Pancreas (tissue), 10 donors: ENCODE data around the gene RSU1. TPM values are rescaled to one million over a fixed set of nuclear protein-coding genes. Genes with fewer than 3 reads are reported as not detected.

ENCODE experiments used
- ATAC-seq, 4 donors: fragments of 200-7000 bp; cut with Tn5 transposase; one replicate each; pipeline versions ENCODE4 v1.8.0 to v1.9.1; 2020; ENCODE audit warnings: mild to moderate bottlenecking in 4 of 4, moderate library complexity in 4 of 4
- DNase-seq, 6 donors: peaks; one replicate each; pipeline ENCODE4 v3.0.0-alpha.2; 2020
- FAIRE-seq: peaks from 2 replicates; lab custom pipeline; 2012; peaks lifted over from hg19 to GRCh38; lab: Jason Lieb, UNC
- H3K27ac ChIP-seq, 4 donors: fragments of 200-600 bp; sonication (generic); 1 replicate in 3 of 4; 2 replicates in 1 of 4; pipeline versions ENCODE4 v1.5.0 to v1.8.0; 2020
- H3K27me3 ChIP-seq, 4 donors: fragments of 200-600 bp; one replicate each; pipeline ENCODE4 v1.8.0; 2021
- H3K36me3 ChIP-seq, 3 donors: fragments of 200-600 bp; sonication (generic) in 1 of 3; one replicate each; pipeline versions ENCODE4 v1.5.0 to v1.8.0; 2020 to 2021
- H3K4me1 ChIP-seq, 3 donors: fragments of 200-600 bp; one replicate each; pipeline ENCODE4 v1.8.0; 2021
- H3K4me3 ChIP-seq, 4 donors: fragments of 200-600 bp; sonication (generic) in 2 of 4; one replicate each; pipeline versions ENCODE4 v1.5.0 to v1.8.0; 2020 to 2021
- H3K9me3 ChIP-seq, 4 donors: fragments of 200-600 bp; one replicate each; pipeline ENCODE4 v1.8.0; 2021
- WGBS, 2 donors: extraction: QIAGEN DNeasy Blood & Tissue Kit; methylation state at CpG; one replicate each; pipeline ENCODE4 v1.1.7; 2013; 5-methylcytosine and 5-hydroxymethylcytosine counted together
- intact Hi-C, 3 donors: fragments of 100-400 bp; cut with DNase I; formaldehyde crosslinking; loops; one replicate each; pipeline versions ENCODE4 v1.11.1 to v1.14.2; 2022
- polyA plus RNA-seq, 2 donors: library from polyadenylated mRNA; stranded (reverse); fragments of 200-250 nt; gene quantifications; one replicate each; pipeline ENCODE4 v1.2.3, GENCODE V29; 2013
- total RNA-seq, 6 donors: library from RNA; stranded (reverse); fragmentation: NEBNext Ultra II Directional in 4 of 6; extraction: Animal tissue kit (Norgen Biotek cat#: 25700) in 4 of 6; gene quantifications; one replicate each; pipeline versions ENCODE4 v1.2.1 to v1.2.4, GENCODE V29; 2021 to 2023
- TF ChIP-seq, protein P1 (sequence below), 4 donors: fragments of 200-600 bp; sonication (generic) in 3 of 4; IDR thresholded peaks; one replicate each; pipeline versions ENCODE4 v1.5.0 to v1.8.0; 2021; ENCODE audit warnings: antibody characterized with exemption in 4 of 4
- donor health status: healthy with polysubstance abuse.
- donor health status: DM: no; HTN: no; CAD: no; lungs with moderate emphysema.
- donor health status: DM: no; HTN: no; CAD: no.
- donor health status: control.
- donor health status: control.
- donor health status: Bipolar disorder and iron deficiency.
- donor health status: DM: yes; HTN: yes; CAD: no.
- donor health status: DM: no; HTN: no; CAD: no.
- donor health status: DM: no; HTN: no; CAD: no.
- donor health status: DM: yes; HTN: yes; CAD: no.

Gene RSU1
- total and polyA plus RNA-seq, 8 donors = 14.7 to 42.3 (median 29.6) TPM

DNA sequence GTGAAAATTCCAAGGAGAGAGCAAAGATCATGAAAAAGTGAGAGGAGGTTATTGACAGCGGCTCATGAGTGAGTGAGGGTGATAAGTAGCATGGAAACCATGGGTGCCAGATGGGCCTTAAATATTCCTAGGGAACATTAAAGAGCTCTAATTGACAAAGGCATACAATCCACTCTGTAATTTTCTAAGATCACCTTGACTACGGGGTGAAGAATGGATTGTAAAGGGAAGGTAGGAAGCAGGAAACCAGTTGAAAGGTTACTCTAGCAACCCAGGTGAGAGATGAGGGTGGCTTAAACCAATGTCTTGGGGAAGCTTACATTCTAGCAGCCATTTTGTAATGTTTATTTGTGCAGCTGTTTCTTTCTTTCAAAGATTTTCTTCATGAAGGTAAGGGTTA, 75.7 kb downstream of the RSU1 start:
- Histone ChIP-seq H3K4me1 (no peaks in the 10 kb centered on the region), H3K4me3 (no peak overlapping the region), H3K27me3 (no peaks in the 10 kb centered on the region), H3K36me3 (no peaks in the 10 kb centered on the region), H3K9me3 (no peaks in the 10 kb centered on the region), H3K27ac (no peak overlapping the region)
- WGBS, 2 donors = 82 to 95% methylated on average over 2 of the region's 2 CpGs
- ATAC-seq = peak in 2 of 4 donors; percentile 56 to 69
- no peak for DNase-seq
- TF ChIP-seq, protein P1, sequence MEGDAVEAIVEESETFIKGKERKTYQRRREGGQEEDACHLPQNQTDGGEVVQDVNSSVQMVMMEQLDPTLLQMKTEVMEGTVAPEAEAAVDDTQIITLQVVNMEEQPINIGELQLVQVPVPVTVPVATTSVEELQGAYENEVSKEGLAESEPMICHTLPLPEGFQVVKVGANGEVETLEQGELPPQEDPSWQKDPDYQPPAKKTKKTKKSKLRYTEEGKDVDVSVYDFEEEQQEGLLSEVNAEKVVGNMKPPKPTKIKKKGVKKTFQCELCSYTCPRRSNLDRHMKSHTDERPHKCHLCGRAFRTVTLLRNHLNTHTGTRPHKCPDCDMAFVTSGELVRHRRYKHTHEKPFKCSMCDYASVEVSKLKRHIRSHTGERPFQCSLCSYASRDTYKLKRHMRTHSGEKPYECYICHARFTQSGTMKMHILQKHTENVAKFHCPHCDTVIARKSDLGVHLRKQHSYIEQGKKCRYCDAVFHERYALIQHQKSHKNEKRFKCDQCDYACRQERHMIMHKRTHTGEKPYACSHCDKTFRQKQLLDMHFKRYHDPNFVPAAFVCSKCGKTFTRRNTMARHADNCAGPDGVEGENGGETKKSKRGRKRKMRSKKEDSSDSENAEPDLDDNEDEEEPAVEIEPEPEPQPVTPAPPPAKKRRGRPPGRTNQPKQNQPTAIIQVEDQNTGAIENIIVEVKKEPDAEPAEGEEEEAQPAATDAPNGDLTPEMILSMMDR (IDR thresholded peaks at IDR 0.05) = no peak
- intact Hi-C loops = no loop called here
- no peak for FAIRE-seq

DNA sequence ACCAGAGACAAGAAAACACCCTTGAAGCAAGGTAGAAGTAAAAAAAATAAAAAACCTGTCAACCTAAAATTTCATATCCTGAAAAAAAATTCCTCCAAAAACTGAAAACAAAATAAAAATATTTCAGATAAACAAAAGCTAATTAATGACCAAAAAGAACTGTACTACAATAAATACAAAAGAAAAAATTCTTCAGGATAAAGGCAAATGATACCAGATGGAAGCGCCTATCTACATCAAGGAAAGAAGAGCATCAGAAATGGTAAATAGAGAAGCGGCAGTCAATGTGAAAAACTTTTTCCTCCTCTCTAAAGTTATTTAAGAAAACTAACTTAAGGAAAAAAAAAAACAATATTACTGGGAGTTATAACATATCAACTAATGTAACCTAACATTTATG, 79.8 kb downstream of the RSU1 start:
- Histone ChIP-seq H3K4me3 (no peak overlapping the region), H3K4me1 (no peaks in the 10 kb centered on the region), H3K27ac (no peak overlapping the region), H3K9me3 (no peaks in the 10 kb centered on the region), H3K27me3 (no peaks in the 10 kb centered on the region), H3K36me3 (no peaks in the 10 kb centered on the region)
- DNase-seq (no peak), FAIRE-seq (no peak), ATAC-seq (no peak)
- TF ChIP-seq, protein P1 (IDR thresholded peaks at IDR 0.05) = no peak
- intact Hi-C loops = no loop called here
- 98 to 99% methylated on average over 2 of the region's 2 CpGs for WGBS, 2 donors

DNA sequence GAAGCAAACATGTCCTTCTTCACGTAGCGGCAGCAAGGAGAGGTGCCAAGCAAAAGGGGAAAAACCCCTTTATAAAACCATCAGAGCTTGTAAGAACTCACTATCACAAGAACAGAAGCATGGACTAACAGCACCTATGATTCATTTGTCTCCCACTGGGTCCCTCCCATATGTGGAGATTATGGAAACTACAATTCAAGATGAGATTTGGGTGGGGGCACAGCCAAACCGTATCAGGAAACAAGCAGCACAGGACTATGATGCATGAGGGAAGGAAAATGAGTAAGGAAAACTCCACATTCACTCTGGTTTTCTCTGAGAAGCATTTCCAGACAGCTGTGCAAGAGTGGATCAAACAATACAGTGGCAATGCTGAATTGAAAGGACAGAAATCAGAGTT, 81.6 kb downstream of the RSU1 start:
- Histone ChIP-seq H3K27ac (no peak overlapping the region), H3K36me3 (no peaks in the 10 kb centered on the region), H3K27me3 (no peaks in the 10 kb centered on the region), H3K9me3 (no peaks in the 10 kb centered on the region), H3K4me3 (no peak overlapping the region), H3K4me1 (no peaks in the 10 kb centered on the region)
- WGBS, 2 donors = 95 to 96% methylated on average over 3 of the region's 3 CpGs
- intact Hi-C loops = no loop called here
- DNase-seq = no peak
- no peak for ATAC-seq
- TF ChIP-seq, protein P1 (IDR thresholded peaks at IDR 0.05) = no peak
- FAIRE-seq = no peak

GRCh38 chr10:16732376-16732775, 84.8 kb downstream of the RSU1 start:
- H3K27ac ChIP-seq = no peak overlapping the region
- no peaks in the 10 kb centered on the region for H3K9me3 ChIP-seq
- no peaks in the 10 kb centered on the region for H3K27me3 ChIP-seq
- no peak for FAIRE-seq
- intact Hi-C loops = no loop called here
- no peak for ATAC-seq
- no peak overlapping the region for H3K4me3 ChIP-seq
- H3K4me1 ChIP-seq = no peaks in the 10 kb centered on the region
- no peaks in the 10 kb centered on the region for H3K36me3 ChIP-seq
- DNase-seq = no peak
- TF ChIP-seq, protein P1 (IDR thresholded peaks at IDR 0.05) = no peak

DNA sequence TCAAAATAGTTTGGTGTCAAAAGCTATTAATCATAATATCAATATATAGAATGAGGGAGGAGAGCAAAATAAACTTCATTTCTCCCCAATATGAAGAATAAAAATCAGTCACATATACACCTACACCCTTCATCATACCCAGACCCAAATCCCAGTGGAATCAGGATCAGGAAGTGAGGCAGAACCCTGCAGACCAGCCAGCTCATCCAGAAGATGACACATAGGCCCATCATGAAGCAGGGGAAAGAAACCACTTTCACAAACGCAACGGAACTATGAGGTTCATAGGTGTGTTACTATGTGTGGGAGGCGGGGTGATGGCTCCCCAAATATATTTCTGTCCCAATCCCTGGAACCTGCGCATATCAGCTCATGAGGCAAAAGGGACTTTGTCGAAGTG, 89.0 kb downstream of the RSU1 start:
- Histone ChIP-seq H3K27me3 (no peaks in the 10 kb centered on the region), H3K4me3 (no peak overlapping the region), H3K36me3 (no peaks in the 10 kb centered on the region), H3K27ac (no peak overlapping the region), H3K9me3 (no peaks in the 10 kb centered on the region), H3K4me1 (no peaks in the 10 kb centered on the region)
- no peak for FAIRE-seq
- intact Hi-C loops = no loop called here
- DNase-seq = no peak
- WGBS, 2 donors = 97% methylated on average over 5 of the region's 5 CpGs
- TF ChIP-seq, protein P1 (IDR thresholded peaks at IDR 0.05) = no peak
- no peak for ATAC-seq
